Posterior vena cava (tissue), 2 donors: ENCODE results near the gene GP2. TPM values are rescaled to one million over a fixed set of nuclear protein-coding genes. Genes with fewer than 3 reads are reported as not detected.

Source experiments
- DNase-seq: peaks from one replicate; pipeline ENCODE4 v3.0.0-alpha.2; 2020; ENCODE audit warnings: low spot score
- intact Hi-C, 2 donors: fragments of 100-400 bp; cut with DNase I; formaldehyde crosslinking; loops; one replicate each; pipeline versions ENCODE4 v1.14.1 to v1.14.2; 2022 to 2023
- total RNA-seq, 2 donors: library from RNA; stranded (reverse); fragmentation: NEBNext Ultra II Directional; extraction: Animal tissue kit (Norgen Biotek cat#: 25700); gene quantifications; one replicate each; pipeline ENCODE4 v1.2.1, GENCODE V29; 2021
- donor health status: DM: yes; HTN: yes; CAD: no.
- donor health status: DM: yes; HTN: yes; CAD: no.

GP2 gene
- total RNA-seq, 2 donors from 2014 or later = 0.51 to 4.9 TPM

DNA sequence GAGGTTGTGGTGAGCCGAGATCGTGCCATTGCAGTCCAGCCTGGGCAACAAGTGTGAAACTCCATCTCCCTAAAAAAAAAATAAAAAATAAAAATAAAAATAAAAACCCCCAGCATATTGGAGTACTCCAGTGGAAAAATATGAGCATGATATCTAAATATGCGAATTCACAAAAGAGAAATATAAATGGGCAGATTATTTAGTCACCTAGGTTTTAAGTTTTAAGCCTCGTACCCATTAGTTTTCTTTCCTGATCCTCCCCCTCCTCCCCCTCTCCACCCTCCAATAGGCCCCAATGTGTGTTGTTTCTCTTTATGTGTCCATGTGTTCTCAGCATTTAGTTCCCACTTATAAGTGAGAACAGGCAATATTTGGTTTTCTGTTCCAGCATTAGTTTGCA lies 62.3 kb downstream of the GP2 start:
- intact Hi-C loops = no loop called here
- DNase-seq = no peak

DNA sequence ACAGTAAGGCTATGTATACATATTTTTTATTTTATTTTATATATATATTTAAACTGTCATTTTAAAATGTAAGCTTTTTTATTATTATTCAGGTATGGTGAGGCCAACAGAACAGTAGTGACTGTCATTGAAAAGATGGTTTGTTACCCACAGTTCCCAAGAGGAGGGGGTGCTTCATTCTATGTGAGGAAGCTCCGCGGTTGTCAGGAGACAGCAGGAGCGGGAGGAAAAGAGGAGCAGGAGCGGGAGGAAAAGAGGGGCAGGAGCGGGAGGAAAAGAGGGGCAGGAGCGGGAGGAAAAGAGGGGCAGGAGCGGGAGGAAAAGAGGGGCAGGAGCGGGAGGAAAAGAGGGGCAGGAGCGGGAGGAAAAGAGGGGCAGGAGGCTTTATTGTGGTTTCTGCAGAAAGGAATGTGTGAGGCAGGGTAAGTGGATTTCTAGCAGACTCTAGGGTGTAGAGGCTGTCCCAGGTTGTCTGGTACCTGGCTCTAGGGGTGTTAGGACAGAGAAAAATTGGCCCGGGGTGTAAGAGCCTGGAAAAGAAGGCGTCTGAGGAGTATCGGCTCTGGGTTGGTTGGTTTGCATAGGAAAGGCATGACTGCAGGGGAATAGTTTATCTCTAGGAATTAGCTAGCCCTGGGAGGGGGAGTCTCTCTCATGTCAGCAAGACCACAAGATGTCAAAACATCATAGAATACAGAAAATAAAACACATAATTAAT lies 64.0 kb downstream of the GP2 start:
- DNase-seq = no peak
- intact Hi-C loops = no loop called here

DNA sequence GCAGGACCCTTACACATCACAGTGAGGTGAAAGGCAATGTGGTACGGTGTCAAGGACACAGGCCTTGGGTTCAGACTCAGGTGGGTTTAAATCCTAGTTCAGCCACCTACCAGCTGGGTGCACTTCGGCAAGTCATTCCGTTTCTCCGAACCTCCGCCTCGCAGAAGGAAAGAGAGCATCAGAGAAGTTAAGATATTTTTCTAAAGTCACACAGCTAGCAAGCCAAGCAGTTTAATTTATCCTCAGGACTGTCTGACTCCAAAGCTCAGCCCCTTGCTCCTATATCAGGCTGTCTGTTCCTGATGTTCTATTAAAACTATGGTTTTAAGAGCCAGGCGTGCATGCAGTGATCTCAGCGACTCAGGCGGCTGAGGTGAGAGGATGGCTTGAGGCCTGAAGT lies 65.1 kb downstream of the GP2 start:
- intact Hi-C loops = no loop called here
- no peak for DNase-seq

DNA sequence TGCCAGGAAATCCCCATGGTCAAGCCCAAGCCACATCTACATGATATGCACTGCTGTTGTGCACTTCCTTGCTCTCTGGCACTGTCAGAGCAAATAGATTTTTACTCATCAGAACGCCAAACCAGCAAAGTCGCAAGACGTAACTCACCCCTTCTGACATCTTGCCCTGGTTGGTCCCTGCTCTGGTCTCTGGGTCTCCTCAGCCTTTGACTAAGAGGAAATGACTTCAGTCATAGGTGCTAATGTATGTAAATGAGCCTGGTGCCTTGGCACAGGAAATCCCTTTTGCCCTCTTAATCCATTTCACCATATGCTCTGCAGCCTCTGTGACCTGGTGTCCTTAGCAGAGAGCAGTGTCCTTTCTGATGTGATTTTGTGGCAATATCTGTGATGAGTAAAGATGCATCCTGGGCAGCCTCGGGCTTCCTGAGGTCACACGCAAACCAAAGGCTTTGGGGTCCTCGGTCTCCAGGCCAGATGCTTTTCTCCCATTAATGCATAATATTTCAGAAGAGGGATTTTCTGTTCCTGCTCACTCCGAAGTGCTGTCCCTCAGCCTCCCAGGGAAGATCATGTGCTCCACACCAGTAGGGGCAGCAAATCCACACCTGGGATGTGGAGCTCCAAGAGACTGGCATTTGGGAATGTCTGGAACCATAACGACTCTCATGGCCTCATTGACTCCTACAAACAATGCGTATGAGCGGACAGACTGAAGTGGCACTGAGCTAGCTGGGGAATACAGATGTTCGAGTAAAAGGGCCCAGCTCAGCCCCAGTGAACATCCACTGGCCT lies 66.9 kb downstream of the GP2 start:
- no peak for DNase-seq
- intact Hi-C loops = no loop called here

Other genes with a start within 250 kb of the GP2 start
- gene UMOD, start 25.2 kb upstream of the GP2 start, total RNA-seq = not detected
- not detected for gene PDILT, start 77.2 kb upstream of the GP2 start, total RNA-seq
- 1 to 10 TPM; 1.5 to 3.0 TPM for gene ACSM5, start 82.0 kb upstream of the GP2 start, total RNA-seq
- gene ACSM2A, start 124.0 kb upstream of the GP2 start, total RNA-seq = not detected
- not detected for gene ACSM2B, start 248.9 kb upstream of the GP2 start, total RNA-seq